ENCODE results near the gene TJP1. TPM values are rescaled to one million over a fixed set of nuclear protein-coding genes. Genes with fewer than 3 reads are reported as not detected.

Gene TJP1
- total RNA-seq, 1 experiment from 2014 or later: 181 TPM

DNA sequence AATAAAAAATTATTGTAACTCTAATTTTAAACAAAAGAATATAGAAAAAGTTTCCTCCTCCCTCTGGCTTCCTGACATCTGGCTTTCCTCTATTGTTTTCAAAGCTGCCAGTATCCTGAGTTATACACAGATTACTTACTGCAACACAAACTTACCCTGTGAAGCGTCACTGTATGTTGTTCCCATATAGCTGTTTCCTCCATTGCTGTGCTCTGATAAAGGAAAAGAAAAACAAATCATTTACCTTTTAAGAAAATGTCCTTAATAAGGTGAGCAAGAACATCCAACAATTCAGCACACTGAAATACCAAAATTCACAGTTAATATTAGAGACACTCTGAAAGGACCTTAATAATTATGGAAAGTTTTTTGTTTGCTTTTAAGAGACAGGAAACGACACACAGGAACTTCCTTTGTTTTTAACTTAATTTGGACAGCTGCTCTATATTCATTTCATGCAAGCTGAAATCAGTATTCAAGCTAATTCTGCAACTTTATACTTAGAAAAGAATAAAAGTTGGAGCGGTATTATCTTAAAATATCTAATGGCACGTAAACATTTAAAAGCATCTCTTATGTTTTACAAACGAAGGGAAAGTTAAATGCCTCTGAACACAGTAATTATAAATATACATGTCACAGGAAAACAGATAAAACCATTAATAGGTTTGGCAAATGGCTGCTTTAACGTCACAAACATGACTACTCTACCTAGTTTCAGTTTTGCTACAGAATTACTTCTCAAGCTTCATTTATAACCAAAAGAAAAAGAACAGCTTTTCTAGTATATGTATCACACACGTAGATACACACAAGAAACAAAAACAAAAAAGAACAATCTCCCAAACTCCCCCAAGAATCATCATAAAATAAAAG lies 21.5 kb downstream of the TJP1 start:
- Histone ChIP-seq H3K4me3 (ENCODE audit: low read depth, low read length) (no peak overlapping the region), H3K4me1 (peaks cover 40% of the 10 kb centered on the region), H3K9me3 (no peaks in the 10 kb centered on the region), H3K36me3 (ENCODE audit: control insufficient read depth, insufficient read depth, low read length) (no peaks in the 10 kb centered on the region; the same call in 1 of the 2 replicates), H3K27me3 (replicated peaks; ENCODE audit: control insufficient read depth, insufficient read depth, low read length) (no peaks in the 10 kb centered on the region)
- Mint-ChIP-seq H3K4me3 (ENCODE audit: unreplicated experiment) (no peak overlapping the region), H3K36me3 (ENCODE audit: insufficient read depth, unreplicated experiment) (peaks cover 69% of the 10 kb centered on the region), H3K27me3 (ENCODE audit: insufficient read depth, unreplicated experiment) (no peaks in the 10 kb centered on the region), H3K4me1 (ENCODE audit: low read depth, unreplicated experiment) (peaks cover 40% of the 10 kb centered on the region), H3K27ac (ENCODE audit: unreplicated experiment) (no peak overlapping the region), H3K9me3 (ENCODE audit: unreplicated experiment) (no peaks in the 10 kb centered on the region)
- ChIA-PET POLR2A (no interaction called here), CTCF (interaction anchor here (2.1 kb wide), 1 partner anchor 125 kb away, joined by 6 read pairs; no protein-coding TSS in a partner anchor)
- TF ChIP-seq, protein P1, sequence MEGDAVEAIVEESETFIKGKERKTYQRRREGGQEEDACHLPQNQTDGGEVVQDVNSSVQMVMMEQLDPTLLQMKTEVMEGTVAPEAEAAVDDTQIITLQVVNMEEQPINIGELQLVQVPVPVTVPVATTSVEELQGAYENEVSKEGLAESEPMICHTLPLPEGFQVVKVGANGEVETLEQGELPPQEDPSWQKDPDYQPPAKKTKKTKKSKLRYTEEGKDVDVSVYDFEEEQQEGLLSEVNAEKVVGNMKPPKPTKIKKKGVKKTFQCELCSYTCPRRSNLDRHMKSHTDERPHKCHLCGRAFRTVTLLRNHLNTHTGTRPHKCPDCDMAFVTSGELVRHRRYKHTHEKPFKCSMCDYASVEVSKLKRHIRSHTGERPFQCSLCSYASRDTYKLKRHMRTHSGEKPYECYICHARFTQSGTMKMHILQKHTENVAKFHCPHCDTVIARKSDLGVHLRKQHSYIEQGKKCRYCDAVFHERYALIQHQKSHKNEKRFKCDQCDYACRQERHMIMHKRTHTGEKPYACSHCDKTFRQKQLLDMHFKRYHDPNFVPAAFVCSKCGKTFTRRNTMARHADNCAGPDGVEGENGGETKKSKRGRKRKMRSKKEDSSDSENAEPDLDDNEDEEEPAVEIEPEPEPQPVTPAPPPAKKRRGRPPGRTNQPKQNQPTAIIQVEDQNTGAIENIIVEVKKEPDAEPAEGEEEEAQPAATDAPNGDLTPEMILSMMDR (IDR thresholded peaks at IDR 0.05; ENCODE audit: insufficient read depth in 1 of 2, low read depth in 1 of 2, low read length in 1 of 2, severe bottlenecking in 1 of 2, unreplicated experiment in 1 of 2): no peak
- no TSS peak for BruUV-seq (replicated peaks)
- intact Hi-C loops (cut with micrococcal nuclease; ENCODE audit: unreplicated experiment): no loop called here
- no peak for DNase-seq

DNA sequence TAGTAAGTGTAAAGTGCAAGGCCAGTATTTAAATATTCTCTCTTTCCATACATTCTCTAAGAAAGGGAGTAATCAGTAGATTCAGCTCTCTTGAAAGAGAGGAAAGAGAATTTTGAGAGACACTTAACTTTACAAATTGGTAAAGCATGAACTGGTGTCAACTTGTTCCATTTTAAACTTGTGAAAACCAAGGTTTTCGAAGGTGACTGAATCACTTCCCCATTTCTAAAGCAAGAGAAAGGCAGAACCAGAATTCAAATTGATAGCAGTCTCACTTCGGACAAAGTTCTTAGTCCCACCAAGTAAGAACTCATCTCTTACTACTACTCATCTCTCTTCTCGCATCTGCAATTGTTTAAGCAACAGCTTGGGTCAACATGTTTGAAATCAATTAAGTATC lies 22.4 kb downstream of the TJP1 start:
- peaks cover 69% of the 10 kb centered on the region for H3K36me3 Mint-ChIP-seq (ENCODE audit: insufficient read depth, unreplicated experiment)
- no peaks in the 10 kb centered on the region for H3K27me3 Mint-ChIP-seq (ENCODE audit: insufficient read depth, unreplicated experiment)
- Histone ChIP-seq H3K36me3 (ENCODE audit: control insufficient read depth, insufficient read depth, low read length) (no peaks in the 10 kb centered on the region; the same call in 1 of the 2 replicates), H3K4me3 (ENCODE audit: low read depth, low read length) (no peak overlapping the region), H3K4me1 (peaks cover 32% of the 10 kb centered on the region), H3K27me3 (replicated peaks; ENCODE audit: control insufficient read depth, insufficient read depth, low read length) (no peaks in the 10 kb centered on the region), H3K9me3 (no peaks in the 10 kb centered on the region)
- POLR2A ChIA-PET: no interaction called here
- CTCF ChIA-PET: interaction anchor here (2.1 kb wide), 1 partner anchor 126 kb away, joined by 6 read pairs; no protein-coding TSS in a partner anchor
- H3K9me3 Mint-ChIP-seq (ENCODE audit: unreplicated experiment): no peaks in the 10 kb centered on the region
- intact Hi-C loops (cut with micrococcal nuclease; ENCODE audit: unreplicated experiment): no loop called here
- H3K4me3 Mint-ChIP-seq (ENCODE audit: unreplicated experiment): no peak overlapping the region
- BruUV-seq (replicated peaks): TSS peak; percentile 4
- H3K27ac Mint-ChIP-seq (ENCODE audit: unreplicated experiment): no peak overlapping the region
- TF ChIP-seq, protein P1 (IDR thresholded peaks at IDR 0.05; ENCODE audit: insufficient read depth in 1 of 2, low read depth in 1 of 2, low read length in 1 of 2, severe bottlenecking in 1 of 2, unreplicated experiment in 1 of 2): no peak
- peaks cover 36% of the 10 kb centered on the region for H3K4me1 Mint-ChIP-seq (ENCODE audit: low read depth, unreplicated experiment)
- DNase-seq: no peak

DNA sequence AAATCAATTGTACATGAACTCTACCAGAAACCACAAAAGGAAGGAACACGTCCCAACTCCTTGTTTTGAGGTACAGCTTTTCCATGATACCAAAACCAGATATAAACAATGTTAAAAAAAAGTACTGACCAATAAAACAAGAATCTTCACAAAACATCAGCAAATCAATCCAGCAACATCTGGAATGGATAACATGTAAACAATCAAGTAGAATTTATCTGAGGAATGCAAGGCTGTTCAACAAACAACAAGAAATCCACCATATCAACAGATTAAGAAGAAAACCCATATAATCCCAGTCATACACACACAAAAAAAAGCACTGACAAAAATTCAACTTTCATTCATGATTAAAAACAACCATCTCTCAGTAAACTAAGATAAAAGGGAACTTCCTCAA lies 26.7 kb downstream of the TJP1 start:
- DNase-seq: no peak
- no peak overlapping the region for H3K4me3 ChIP-seq (ENCODE audit: low read depth, low read length)
- ChIA-PET CTCF (interaction anchor here (1.5 kb wide), 1 partner anchor 130 kb away, joined by 4 read pairs; no protein-coding TSS in a partner anchor), POLR2A (no interaction called here)
- no peaks in the 10 kb centered on the region for H3K27me3 ChIP-seq (replicated peaks; ENCODE audit: control insufficient read depth, insufficient read depth, low read length)
- TF ChIP-seq, protein P1 (IDR thresholded peaks at IDR 0.05; ENCODE audit: insufficient read depth in 1 of 2, low read depth in 1 of 2, low read length in 1 of 2, severe bottlenecking in 1 of 2, unreplicated experiment in 1 of 2): no peak
- peaks cover 11% of the 10 kb centered on the region for H3K4me1 ChIP-seq
- H3K9me3 ChIP-seq: no peaks in the 10 kb centered on the region
- Mint-ChIP-seq H3K27me3 (ENCODE audit: insufficient read depth, unreplicated experiment) (no peaks in the 10 kb centered on the region), H3K4me1 (ENCODE audit: low read depth, unreplicated experiment) (peaks cover 14% of the 10 kb centered on the region), H3K9me3 (ENCODE audit: unreplicated experiment) (peaks cover 8% of the 10 kb centered on the region), H3K36me3 (ENCODE audit: insufficient read depth, unreplicated experiment) (peaks cover 88% of the 10 kb centered on the region), H3K27ac (ENCODE audit: unreplicated experiment) (no peak overlapping the region), H3K4me3 (ENCODE audit: unreplicated experiment) (no peak overlapping the region)
- intact Hi-C loops (cut with micrococcal nuclease; ENCODE audit: unreplicated experiment): no loop called here
- no TSS peak for BruUV-seq (replicated peaks)
- no peaks in the 10 kb centered on the region; the same call in 1 of the 2 replicates for H3K36me3 ChIP-seq (ENCODE audit: control insufficient read depth, insufficient read depth, low read length)
